Stimulated activated CD8-positive, alpha-beta memory T cell treated with anti-CD3 and anti-CD28 coated beads, Interleukin-12 subunit alpha, Interleukin-12 subunit beta, amount 100 ng/mL, for 1 hour (primary cell): ENCODE data around the gene VAV3.
"Not testable (repeated sequence)": the region's sequence is repeated elsewhere in the genome, so short reads cannot be mapped to it uniquely, and the experiment has no call there.

Source experiments
- DNase-seq: peaks from one replicate; pipeline ENCODE4 v3.0.0-alpha.2; 2020; ENCODE audit warnings: low read depth

The VAV3 gene

DNA sequence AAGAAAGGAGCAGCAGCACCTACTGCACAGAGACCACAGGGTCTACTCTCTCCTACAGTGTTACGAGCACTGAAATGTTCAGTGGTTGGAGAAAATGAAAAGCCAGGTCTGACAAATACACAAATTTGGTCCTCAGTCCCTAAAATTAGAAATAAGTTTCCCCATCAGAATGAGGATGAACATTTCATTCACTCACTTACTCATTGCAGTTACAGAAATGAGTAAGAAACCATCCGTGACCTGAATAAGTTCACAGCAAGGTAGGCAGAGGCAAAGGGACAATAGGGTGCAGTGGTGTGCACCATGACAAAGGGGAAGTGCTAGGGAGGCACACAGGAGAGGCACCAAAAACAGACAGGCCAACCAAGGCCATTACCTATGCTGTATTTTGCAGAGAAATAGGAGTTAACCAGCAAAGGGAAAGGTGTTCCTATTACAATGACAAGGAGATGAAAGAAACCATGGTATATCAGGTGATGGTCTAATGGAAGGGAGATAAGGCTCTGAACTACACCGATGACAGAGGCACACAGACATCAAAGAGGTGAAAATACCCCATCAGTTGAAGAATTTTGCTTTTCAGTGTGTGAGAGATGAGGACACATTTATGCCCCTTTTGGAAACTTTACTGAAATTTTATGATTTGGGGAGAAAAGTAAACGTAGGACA is 29.4 kb downstream of the VAV3 start:
- no peak for DNase-seq

DNA sequence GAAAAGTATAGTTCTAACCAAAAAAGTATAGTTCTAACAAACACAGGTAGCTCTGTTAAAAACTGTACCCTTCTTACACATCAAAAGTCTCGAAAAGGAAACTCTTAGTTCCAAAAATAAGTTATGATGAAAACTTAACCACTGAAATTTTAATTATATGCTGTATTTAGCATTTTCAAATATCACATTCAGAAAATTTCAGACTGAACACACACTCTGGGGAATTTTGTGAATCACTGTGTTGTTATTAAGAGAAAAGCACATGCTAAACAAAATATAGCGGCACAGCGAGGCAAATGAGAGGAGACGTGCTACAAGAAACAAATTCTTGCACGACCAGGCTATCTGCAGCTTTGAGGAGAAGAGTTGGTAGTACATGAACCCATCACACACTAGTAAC is 30.4 kb downstream of the VAV3 start:
- no peak for DNase-seq

DNA sequence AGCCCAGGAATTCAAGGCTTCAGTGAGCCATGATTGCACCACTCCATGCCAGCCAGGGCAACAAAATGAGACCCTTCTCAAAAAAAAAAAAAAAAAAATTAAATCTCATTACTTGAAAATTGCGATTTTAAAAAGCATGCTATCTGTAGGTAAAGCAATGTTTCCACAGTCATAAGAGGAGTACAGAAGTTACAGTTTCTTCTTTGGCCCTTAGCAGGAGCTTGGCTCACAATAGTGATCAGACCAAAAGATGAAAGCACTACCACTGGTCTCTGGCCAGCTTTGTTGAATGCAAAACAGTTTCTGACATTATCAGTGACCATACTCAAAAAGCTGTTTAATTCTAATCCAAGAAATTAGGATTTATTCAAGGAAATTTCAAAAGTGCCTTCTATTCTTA is 31.2 kb downstream of the VAV3 start:
- no peak for DNase-seq

DNA sequence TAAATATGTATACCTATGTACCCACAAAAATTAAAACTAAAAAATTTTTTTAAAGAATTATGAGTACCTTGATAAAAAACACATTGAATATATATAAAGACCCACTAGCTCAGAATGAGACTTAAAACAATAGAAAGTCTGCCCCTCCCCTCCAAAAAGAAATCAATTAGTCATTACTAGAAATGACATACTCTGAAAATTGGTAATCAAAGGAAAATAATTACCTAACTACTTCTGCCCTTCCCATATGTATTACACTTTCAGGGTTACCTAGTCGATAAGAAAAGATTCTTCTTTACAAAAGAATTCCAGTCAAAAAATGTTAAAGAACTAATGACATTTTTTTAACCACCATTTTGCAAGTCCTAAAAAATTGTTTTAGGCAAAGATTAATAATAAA is 34.7 kb downstream of the VAV3 start:
- DNase-seq: no peak

DNA sequence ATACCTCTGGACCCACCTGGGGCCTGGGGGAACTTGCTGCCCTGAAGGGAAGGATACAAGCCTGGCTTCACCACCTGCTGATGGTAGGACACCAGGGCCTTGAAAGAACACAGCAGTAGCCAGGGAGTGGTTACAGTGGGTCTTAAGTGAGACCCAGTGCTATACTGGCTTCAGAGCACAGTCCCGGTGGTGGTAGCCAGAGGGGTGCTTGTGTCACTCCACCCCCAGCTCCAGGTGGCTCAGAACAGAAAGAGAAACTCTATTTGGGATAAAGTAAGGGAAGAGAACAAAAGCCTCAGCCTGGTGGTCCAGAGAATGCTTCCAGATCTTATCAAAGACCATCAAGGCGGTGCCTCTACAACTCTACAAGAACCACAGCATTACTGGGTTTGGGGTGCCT is 37.2 kb downstream of the VAV3 start:
- DNase-seq: no peak

DNA sequence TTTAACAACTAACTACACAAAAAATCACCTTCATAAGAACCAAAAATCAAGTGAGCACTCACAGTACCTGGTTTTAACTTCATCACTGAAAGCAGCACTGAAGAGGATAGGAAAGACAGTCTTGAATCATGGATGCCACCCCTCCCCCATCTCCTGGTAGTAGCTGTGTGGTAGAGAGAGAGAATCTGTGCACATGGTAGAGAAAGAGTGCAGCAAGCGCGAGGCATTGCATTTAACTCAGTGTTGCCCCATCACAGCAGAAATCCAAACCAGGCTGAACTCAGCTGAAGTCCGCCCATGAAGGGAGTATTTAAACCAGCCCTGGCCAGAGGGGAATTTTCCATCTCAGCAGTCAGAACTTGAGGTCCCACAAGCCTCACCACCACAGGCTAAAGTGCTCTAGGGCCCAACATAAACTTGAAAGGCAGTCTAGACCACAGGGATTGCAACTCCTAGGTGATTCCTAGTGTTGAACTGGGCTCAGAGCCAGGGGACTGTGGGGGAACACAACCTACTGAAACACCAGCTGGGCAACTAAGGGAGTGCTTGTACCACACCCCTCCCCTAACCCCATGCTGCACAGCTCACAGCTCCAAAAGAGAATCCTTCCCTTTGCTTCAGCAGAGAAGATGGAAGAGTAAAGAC is 38.4 kb downstream of the VAV3 start:
- no peak for DNase-seq

DNA sequence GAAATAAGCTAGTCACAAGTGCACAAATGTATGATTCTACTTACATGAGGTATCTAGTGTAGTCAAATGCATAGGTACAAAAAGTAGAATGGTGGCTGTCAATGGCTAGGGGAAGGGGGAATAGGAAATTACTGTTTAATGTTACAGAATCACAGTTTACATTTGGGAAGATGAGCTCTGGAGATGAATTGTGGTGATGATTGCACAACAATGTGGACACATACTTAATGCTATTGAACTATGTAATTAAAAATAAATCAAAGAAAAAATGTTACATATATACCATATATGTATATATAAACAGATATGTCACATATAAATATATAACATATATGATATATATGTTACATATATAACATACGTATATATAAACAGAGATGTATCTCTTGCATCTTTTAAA is 39.4 kb downstream of the VAV3 start:
- DNase-seq: no peak

DNA sequence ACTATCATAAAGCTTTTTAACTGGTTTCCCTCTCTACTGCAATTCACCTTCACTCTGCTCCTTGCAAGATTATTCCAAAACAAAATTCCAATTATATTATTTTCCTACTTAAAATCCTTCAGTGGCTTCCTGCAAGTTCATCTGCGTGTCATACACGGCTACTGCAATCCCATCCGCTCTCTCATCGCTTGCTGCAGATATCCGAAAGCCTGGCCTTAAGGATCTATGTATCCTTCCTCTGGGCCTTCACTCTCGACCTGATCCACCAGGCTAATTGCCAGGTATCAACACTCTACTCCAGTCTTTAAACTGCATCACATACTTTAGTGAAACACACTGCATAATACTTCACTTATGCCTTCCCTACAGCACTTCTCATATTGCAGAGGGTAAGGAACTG is 44.0 kb downstream of the VAV3 start:
- DNase-seq: no peak

DNA sequence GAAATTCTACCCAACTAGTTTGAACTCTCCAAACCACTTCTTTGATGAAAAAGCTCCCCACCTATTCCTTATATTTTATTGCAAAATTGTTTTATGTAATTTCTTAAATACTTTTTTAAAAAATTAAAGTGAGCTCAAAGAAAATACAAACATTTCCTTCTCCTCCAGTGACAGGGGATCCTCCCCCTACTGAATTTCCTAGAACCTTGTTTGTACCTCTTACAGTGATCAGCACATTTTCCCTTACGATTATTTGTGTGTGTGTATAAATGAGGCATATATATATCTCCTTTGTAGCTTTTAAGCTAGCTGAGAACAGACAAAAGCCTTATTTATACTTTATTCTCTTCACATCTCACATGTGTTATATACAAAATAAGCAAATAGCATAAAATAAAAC is 44.4 kb downstream of the VAV3 start:
- no peak for DNase-seq

DNA sequence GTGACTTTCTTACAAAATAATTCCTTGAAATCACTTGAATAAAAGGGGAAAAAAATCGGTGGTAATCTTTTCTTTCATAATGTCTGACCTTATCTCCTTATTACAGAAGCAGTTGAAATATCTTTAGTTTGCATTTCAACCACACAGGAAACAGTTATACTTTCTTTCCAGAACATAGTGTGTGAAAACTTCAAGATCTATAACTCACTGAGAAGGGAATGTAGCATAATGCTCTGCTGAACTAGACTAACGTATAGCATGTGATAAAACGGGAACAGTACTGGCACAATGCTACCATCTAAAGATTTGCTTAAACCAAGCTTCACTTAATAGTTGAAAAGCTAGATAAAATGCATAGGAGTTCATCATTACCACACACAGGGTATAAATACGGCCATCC is 45.0 kb downstream of the VAV3 start:
- no peak for DNase-seq

DNA sequence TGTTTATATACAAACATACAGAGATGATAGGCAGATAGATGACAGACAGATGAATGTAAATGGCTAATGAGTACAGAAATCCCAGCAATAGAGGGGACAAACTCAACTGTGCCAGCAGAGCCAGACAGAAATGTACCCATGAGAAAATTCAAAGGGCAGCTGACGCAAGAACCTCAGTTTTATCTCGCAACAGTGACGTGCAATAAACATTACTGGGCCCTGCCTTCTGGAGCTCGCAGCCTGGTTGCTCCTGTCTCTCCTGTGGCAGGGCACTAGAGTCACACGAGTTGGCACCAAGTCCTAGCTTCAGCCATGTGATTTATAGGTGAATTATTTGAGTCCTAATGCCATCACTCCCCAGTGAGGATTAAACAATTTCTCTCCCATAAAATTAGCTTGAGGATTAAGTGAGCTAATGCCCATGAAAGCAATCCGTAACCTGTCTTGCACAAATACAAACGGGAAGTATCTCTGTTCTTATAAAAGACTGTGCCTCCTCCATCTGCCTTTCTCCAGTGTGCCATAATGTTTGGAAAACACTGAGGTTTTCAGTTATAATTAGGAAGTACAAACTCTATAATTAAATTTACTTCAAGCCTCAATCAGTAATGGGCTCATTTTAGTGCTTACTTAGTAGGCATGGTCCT is 50.7 kb downstream of the VAV3 start:
- DNase-seq: no peak

DNA sequence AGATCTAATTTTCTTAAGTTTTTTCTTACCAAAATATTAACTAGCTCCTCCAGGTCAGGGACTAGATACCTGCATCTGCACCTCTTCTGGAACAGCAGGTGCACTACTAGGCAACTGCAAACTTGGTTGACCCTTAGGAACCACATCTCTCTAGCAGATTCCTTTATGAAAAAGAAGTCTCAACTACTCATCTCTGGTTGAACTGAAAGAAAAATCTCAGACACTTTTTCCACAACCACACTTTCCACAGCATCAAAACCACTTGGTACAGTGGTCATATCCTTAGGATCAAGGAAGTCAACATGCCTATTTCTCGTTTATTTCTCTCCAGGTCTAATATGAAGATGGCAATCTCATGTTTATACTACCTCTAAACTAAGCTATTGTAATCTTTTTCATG is 52.3 kb downstream of the VAV3 start:
- DNase-seq: no peak

DNA sequence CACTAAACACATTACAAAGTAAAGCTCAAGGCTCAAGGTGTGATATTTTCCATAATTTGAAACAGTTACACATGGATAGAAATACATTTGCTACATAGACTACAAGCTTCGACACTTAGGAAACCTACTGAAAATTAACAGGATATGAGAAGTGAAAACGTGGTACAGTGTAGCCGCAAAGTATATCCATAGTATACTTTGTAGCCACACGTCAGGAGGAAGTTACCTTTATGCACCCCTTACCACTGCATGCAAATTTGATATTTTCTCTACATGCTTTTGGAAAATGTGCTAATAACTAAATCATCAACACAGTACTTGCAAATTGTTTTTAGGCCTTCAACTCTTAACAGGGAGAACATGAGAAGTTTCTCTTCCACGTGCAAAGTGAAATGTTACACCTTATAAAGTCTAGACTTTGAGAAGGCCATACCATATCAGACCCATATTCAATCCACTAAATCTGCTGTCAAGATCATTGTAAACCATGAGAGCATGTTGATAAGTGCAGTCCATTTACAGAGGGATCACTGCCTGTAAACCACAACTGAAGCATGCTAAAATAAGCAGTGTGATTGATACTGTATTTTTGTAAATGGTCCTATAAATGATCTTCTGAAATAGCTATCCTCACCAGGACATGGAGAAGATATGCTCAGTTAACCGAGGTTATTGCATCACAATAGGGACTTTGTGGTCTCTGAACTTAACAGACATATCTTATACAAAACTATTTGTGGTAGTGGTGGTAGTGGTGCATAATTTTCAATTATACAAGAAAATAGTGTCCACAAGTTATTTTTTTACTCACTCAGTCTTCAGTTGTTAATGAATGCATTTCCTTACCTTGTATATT is 64.7 kb downstream of the VAV3 start:
- DNase-seq: no peak

DNA sequence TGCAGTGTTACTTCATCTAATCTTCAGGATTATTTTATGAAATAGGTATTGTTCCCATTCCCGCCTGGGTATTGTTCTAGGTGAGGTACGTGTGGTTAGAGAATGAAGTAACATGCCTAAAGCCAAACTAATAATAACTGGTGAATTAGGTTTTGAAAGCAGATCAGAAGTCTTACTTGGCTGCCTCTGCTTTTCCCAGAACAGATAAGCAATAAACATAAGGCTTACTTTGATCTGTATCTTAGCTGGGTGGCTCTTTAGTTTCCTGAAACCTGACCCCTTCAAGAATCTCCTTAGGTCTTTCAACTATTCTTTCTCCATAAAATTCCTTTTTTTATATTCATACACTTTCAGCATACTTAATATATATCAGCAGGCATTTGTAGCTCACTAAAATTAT is 65.3 kb downstream of the VAV3 start:
- no peak for DNase-seq

DNA sequence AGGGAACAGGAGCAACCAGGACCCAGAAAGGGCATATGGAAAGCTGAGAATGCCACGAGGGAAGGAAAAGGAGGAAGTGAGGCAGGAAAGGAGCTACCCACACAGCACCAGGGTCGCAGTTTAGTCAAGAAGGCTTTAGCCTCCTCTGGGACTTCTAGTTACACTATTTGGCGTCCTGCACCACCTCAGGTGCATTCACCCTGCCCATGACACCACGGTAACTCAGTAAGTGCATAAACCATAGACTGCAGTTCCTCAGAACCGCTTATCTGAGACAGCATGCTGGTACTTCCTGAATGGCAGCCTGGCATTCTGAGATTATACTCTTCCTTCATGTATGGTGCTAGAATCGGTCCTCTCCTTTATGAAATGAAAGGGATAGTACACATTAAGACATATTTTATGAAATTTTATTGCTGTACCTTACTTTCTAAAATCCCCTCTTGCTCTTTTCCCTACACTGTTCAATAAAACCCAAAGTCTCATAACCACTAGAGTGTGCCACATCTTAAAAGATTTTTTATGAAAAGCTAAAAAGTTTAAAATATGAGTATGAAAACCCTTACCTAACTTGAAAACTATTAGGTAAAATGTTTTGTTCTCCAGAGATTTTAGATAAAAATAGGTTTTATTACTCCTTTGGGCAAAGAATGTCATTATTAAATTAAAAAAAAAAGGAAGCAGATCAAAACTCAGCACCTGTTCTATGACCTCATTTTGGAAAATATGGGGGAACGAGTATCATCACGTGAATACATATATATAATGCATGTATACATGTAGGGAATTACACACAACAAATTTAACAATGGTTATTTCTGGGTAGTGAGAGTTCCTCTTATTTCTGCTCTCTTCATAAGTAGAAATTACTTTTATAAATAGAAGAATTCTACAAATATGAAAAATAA is 67.3 kb downstream of the VAV3 start:
- no peak for DNase-seq

DNA sequence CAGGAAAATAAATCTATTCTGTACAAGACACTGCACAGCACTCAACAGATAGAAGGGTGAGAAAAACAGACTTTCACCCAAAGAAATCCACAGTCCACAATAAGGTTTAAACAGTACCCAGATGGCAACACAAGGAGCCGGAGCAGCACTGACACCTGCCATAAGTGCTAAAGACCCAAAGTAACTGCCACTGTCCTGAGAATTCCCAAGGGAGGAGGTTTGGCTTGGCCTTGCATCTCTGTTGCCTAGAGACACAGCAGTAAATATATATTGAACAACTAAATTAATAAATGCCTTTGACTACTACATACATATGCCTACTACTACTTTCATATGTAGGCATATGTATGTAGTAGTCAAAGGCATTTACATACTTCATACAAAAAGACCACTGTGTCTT is 68.0 kb downstream of the VAV3 start:
- no peak for DNase-seq

DNA sequence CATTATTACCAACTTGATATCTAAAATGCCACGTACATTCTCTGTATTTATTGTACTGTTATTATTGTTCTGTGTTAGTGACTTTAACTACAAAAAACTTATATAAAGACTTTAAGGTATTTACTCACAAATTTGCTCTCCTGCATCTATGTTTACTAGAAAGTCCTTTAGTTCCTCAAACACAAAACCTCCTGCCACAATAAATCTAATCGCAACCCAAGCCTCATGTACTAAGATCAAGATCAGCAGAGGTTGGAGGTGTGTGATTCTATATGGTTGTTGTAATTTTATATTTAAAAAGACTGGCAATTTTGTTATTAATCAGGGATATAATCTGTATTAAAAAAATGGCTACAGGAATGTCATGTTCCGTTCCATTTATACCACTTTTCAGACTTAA is 68.6 kb downstream of the VAV3 start:
- DNase-seq: no peak

DNA sequence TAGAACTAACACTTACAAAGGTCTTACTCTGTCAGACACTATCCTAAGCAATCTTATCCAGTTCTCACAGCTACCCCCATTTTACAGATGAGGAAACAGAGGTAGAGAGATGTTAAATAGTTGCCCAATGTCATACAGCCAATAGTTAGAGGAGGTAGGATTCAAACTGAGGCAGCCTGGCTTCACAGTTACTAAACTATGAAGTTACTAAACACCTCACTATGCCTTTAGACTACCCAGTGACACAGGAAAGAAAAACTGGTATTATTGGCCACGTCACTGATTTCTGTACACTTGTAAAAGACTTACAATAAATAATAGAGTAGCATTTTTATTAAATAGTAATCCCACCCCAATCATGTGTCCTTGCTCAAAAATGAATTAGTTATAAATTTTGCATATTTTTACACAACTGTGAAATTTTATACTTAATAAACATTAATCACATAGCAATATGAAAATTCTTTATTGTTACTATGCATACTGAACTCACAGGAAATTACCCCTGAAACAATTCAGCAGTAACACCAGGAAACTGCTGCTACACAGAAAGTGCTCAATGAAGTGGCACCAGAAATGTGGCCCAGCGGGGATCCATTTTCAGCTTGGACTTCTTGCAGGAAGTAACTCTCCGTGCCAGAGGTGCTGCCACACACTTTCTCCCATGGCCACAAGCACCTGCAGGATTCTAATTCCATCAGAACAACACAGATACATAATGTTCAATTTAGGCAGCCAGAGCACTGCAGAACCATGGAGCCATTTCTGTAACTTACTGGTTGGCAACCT is 69.4 kb downstream of the VAV3 start:
- DNase-seq: no peak

DNA sequence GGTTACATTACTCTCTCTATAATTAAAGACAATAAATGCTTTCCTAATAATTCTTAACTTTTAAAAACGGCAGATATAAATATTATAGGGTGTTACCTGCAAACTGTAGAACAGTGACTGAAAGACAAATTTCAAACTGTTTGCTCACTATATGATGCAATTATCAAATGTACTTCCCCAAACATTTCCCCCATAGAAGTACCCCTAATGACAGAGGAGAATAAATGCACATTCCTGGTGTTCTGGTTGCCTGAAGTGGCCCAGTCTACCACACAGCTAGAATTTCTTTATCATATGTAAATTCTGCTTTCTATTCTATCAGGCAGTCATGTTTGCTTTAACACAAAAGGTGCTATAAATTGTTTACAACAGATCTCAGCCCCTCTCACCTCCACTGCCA is 70.4 kb downstream of the VAV3 start:
- DNase-seq: no peak

DNA sequence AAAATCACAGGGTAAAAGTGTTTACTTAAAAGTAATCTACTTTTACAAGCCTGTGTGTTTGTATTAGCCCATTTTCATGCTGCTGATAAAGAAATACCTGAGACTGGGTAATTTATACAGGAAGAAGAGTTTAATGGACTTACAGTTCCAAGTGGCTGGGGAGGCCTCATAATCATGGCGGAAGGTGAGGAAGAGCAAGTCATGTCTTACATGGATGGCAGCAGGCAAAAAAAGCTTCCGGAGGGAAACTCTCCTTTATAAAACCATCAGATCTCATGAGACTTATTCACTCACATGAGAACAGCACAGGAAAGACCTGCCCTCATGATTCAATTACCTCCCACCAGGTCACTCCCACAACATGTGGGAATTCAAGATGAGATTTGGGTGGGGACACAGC is 71.6 kb downstream of the VAV3 start:
- not testable (repeated sequence) for DNase-seq

DNA sequence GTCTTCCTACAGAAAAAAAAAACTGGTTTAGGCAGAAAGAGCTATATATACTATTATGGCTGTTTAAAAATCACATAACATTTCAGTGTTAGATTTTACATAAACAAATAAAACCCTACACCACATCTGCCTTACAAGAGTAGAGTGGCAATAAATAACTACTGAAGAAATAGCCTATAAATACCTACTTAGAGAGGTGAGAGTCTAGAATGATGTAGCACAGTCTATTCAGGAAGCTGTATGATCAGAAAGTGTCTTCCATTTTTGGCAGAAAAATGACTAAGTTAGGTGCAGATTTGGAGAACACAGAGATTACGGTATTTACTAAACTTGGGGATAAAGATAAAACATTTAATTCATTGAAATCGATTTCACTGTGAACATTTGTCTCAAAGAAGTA is 75.5 kb downstream of the VAV3 start:
- DNase-seq: no peak
